Transverse colon (tissue), 3 donors: Measurements from ENCODE around the gene COL6A5.

Experiments used
- CTCF ChIP-seq, 5 experiments: fragments of 200-600 bp in 3 of 5; fragments of 450-650 bp in 2 of 5; sonication (generic) in 3 of 5; IDR thresholded peaks; 1 replicate in 2 of 5; 2 replicates in 3 of 5; pipeline ENCODE4 v1.5.1; 2016 to 2017; ENCODE audit warnings: antibody characterized with exemption in 5 of 5, inconsistent platforms in 3 of 5, mild to moderate bottlenecking in 2 of 5, moderate library complexity in 1 of 5
- EP300 ChIP-seq: sonication (generic); formaldehyde crosslinking; IDR thresholded peaks from one replicate; pipeline ENCODE4 v1.6.1; 2017; ENCODE audit warnings: antibody characterized with exemption, low read depth
- POLR2A ChIP-seq: fragments of 450-650 bp; IDR thresholded peaks from one replicate; pipeline ENCODE4 v1.6.1; 2016; ENCODE audit warnings: antibody characterized with exemption, mild to moderate bottlenecking, moderate library complexity

GRCh38 chr3:130412991-130413560, 67.6 kb downstream of the COL6A5 start:
- TF ChIP-seq POLR2A (no peak), CTCF (IDR thresholded peaks at IDR 0.05) (no peak), EP300 (no peak)
